Ascending aorta (tissue), 2 donors: ENCODE data around the gene SERGEF. TPM values are rescaled to one million over a fixed set of nuclear protein-coding genes. Genes with fewer than 3 reads are reported as not detected.

Experiments used
- DNase-seq, 2 donors: peaks; one replicate each; pipeline ENCODE4 v3.0.0-alpha.2; 2019; ENCODE audit warnings: low spot score in 2 of 2
- H3K27ac ChIP-seq, 2 donors: fragments of 200-600 bp; sonication (generic); one replicate each; pipeline ENCODE4 v1.5.1; 2016 to 2017; ENCODE audit warnings: mild to moderate bottlenecking in 1 of 2
- H3K27me3 ChIP-seq: fragments of 200-600 bp; sonication (generic); one replicate; pipeline ENCODE4 v1.5.1; 2017
- H3K36me3 ChIP-seq, 2 donors: fragments of 200-600 bp; sonication (generic); one replicate each; pipeline ENCODE4 v1.5.1; 2016
- H3K4me1 ChIP-seq, 2 donors: fragments of 200-600 bp; sonication (generic); one replicate each; pipeline ENCODE4 v1.5.1; 2016 to 2017; ENCODE audit warnings: mild to moderate bottlenecking in 1 of 2
- H3K4me3 ChIP-seq, 2 donors: fragments of 200-600 bp; sonication (generic); one replicate each; pipeline ENCODE4 v1.5.1; 2016 to 2017; ENCODE audit warnings: mild to moderate bottlenecking in 1 of 2
- H3K9me3 ChIP-seq, 2 donors: fragments of 200-600 bp; sonication (generic); one replicate each; pipeline ENCODE4 v1.5.1; 2016
- intact Hi-C: fragments of 100-400 bp; cut with DNase I; formaldehyde crosslinking; loops from one replicate; pipeline ENCODE4 v1.15.1; 2023
- total RNA-seq: library from RNA; depleted of rRNA; stranded (reverse); fragments of >200 nt; gene quantifications from one replicate; pipeline ENCODE4 v1.1.0, GENCODE V29; 2016
- TF ChIP-seq, protein P1 (sequence below), 3 experiments: fragments of 200-600 bp in 2 of 3; fragments of 450-650 bp in 1 of 3; sonication (generic) in 2 of 3; IDR thresholded peaks; one replicate each; pipeline ENCODE4 v1.5.1; 2016 to 2019; ENCODE audit warnings: antibody characterized with exemption in 3 of 3, mild to moderate bottlenecking in 1 of 3, moderate library complexity in 1 of 3

SERGEF gene
- total RNA-seq, 1 donor from 2014 or later, result 13.6 TPM

- H3K36me3 ChIP-seq, result peaks cover 16 to 39% of the 10 kb centered on the region in 2 donors
- intact Hi-C loops, result loop anchor here (2.0 to 5.0 kb wide), 2 partner anchors 20 to 114 kb away; partner anchors contain the start of genes SAAL1 and SERGEF
- no peak overlapping the region for H3K4me3 ChIP-seq
- TF ChIP-seq, protein P1, sequence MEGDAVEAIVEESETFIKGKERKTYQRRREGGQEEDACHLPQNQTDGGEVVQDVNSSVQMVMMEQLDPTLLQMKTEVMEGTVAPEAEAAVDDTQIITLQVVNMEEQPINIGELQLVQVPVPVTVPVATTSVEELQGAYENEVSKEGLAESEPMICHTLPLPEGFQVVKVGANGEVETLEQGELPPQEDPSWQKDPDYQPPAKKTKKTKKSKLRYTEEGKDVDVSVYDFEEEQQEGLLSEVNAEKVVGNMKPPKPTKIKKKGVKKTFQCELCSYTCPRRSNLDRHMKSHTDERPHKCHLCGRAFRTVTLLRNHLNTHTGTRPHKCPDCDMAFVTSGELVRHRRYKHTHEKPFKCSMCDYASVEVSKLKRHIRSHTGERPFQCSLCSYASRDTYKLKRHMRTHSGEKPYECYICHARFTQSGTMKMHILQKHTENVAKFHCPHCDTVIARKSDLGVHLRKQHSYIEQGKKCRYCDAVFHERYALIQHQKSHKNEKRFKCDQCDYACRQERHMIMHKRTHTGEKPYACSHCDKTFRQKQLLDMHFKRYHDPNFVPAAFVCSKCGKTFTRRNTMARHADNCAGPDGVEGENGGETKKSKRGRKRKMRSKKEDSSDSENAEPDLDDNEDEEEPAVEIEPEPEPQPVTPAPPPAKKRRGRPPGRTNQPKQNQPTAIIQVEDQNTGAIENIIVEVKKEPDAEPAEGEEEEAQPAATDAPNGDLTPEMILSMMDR (IDR thresholded peaks at IDR 0.05), result no peak
- H3K4me1 ChIP-seq, result no peaks in the 10 kb centered on the region
- no peak overlapping the region for H3K27ac ChIP-seq
- no peaks in the 10 kb centered on the region for H3K9me3 ChIP-seq
- no peaks in the 10 kb centered on the region for H3K27me3 ChIP-seq
- DNase-seq, result no peak
Measured at GRCh38 chr11:17992916-17993315, 19.9 kb downstream of the SERGEF start.

DNA sequence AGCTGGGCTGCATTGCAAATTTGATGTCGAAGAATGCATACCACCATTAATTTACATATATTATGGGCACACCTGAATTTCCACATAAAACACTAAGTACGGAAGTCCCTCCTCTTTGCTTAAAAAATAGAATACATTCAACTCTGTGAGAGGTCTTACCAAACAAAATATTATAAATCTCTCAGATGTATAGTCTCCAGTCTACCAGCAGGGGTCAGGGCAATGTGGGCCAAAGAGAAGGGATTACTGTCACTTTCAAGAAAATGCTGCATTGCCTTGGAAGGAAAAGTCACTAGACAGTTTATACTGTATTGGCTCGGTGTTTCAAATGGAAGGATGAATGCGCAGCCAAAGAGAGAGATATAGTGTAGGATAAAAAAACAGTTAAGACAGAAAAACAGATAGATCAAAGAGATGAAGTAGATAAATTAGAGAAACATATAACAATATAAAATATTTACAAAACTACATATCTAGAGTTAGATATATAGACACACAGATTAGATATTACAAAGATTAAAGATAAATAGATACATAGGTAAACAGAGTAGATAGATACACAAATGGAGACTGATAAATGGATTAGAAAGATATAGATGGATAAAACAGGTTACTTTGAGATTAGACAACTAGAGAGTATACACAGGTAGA, 20.9 kb downstream of the SERGEF start:
- Histone ChIP-seq H3K36me3 (peaks cover 21 to 32% of the 10 kb centered on the region in 2 donors), H3K9me3 (no peaks in the 10 kb centered on the region), H3K4me3 (no peak overlapping the region), H3K4me1 (peaks cover 0 to under 1% of the 10 kb centered on the region in 2 donors), H3K27me3 (no peaks in the 10 kb centered on the region), H3K27ac (no peak overlapping the region)
- TF ChIP-seq, protein P1 (IDR thresholded peaks at IDR 0.05), result peak; percentile 55 to 78 (median 76)
- intact Hi-C loops, result loop anchor here (2.0 to 5.0 kb wide), 2 partner anchors 21 to 115 kb away; partner anchors contain the start of genes SAAL1 and SERGEF
- no peak for DNase-seq

DNA sequence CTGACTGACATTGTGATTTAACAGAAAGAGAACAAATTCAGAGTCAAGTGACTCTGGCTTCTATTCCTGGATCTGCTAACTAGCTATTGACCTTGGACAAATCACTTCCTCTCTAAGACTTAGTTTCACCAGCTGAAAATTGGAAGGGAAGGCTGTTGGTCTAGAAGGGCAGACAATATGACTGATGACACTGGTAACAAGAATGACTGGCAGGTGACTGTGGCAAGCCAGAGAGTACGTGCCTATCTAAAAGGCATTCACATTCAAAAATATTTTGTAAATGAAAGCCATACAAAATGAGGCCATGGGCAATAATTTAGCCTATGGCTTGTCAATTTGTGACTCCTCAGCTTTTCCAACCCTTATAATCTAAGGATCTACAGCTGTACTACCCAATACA, 23.5 kb downstream of the SERGEF start:
- Histone ChIP-seq H3K27me3 (no peaks in the 10 kb centered on the region), H3K4me1 (peaks cover 8 to 19% of the 10 kb centered on the region in 2 donors), H3K27ac (no peak overlapping the region), H3K9me3 (no peaks in the 10 kb centered on the region), H3K4me3 (no peak overlapping the region), H3K36me3 (peaks cover 5 to 12% of the 10 kb centered on the region in 2 donors)
- intact Hi-C loops, result loop anchor here (5.0 to 10.0 kb wide), 3 partner anchors 325 to 635 kb away; partner anchors contain the start of gene NCR3LG1
- DNase-seq, result no peak
- TF ChIP-seq, protein P1 (IDR thresholded peaks at IDR 0.05), result no peak

DNA sequence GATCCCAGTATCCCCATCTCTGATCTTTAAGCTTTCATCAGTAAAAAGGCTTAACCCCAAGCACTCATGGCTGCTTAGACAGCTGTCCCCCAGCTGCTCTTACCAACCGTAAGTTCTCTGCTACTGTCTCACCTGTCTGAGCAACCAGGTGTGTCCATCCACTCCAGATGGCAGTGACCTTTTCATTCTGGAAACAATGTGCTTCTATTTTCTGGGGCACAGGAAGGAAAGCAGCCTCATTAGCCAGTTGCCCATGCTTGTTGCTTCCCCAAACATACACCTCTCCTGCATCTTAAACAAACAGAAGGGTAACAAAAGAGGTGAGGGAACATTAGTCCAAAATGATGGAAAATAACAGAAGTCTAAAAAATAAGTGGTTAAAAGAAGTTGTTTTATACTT, 24.4 kb downstream of the SERGEF start:
- TF ChIP-seq, protein P1 (IDR thresholded peaks at IDR 0.05), result no peak
- H3K36me3 ChIP-seq, result peaks cover 5 to 12% of the 10 kb centered on the region in 2 donors
- peaks cover 8 to 19% of the 10 kb centered on the region in 2 donors for H3K4me1 ChIP-seq
- DNase-seq, result no peak
- H3K4me3 ChIP-seq, result no peak overlapping the region
- intact Hi-C loops, result loop anchor here (5.0 to 10.0 kb wide), 3 partner anchors 326 to 634 kb away; partner anchors contain the start of gene NCR3LG1
- no peaks in the 10 kb centered on the region for H3K27me3 ChIP-seq
- no peaks in the 10 kb centered on the region for H3K9me3 ChIP-seq
- no peak overlapping the region for H3K27ac ChIP-seq

DNA sequence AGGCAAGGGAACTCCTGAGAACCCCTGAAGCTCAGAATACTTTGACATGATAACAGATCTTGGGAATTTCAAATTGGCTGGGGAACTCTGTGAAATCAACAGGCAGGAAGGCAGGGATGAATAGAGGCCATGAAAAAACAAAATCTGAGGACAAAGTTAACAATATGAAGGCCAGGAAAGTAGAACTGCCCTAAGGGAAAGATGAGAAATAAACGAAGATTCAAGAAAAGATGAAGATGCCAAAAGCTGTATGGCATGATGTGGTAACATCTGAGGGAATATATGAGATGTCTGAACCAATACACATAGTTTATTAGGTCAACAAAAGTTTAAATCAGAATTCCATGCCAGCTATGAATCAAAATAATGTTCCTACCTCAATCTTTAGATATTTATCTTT, 25.0 kb downstream of the SERGEF start:
- Histone ChIP-seq H3K27ac (no peak overlapping the region), H3K27me3 (no peaks in the 10 kb centered on the region), H3K36me3 (peaks cover 5 to 11% of the 10 kb centered on the region in 2 donors), H3K4me1 (peaks cover 8 to 19% of the 10 kb centered on the region in 2 donors), H3K9me3 (no peaks in the 10 kb centered on the region), H3K4me3 (no peak overlapping the region)
- no peak for DNase-seq
- intact Hi-C loops, result loop anchor here (5.0 to 10.0 kb wide), 3 partner anchors 327 to 633 kb away; partner anchors contain the start of gene NCR3LG1
- TF ChIP-seq, protein P1 (IDR thresholded peaks at IDR 0.05), result no peak
